ENCODE measurements around the gene TMEM129.

- TF ChIP-seq MAX (IDR thresholded peaks at IDR 0.05; ENCODE audit: low read depth, low read length), result no peak
- TF ChIP-seq CTCF (IDR thresholded peaks at IDR 0.05; ENCODE audit: low read depth, low read length), result no peak
- TF ChIP-seq POLR2A (IDR thresholded peaks at IDR 0.05; ENCODE audit: extremely low read depth, insufficient read length), result no peak
- no peak for TF ChIP-seq MYC (IDR thresholded peaks at IDR 0.05; ENCODE audit: low read depth, low read length)
These were observed 18.2 kb upstream of the TMEM129 start for GRCh38 chr4:1739358-1739757.

All from NB4 (cell line).